ENCODE data around the gene CCDC170.

DNA sequence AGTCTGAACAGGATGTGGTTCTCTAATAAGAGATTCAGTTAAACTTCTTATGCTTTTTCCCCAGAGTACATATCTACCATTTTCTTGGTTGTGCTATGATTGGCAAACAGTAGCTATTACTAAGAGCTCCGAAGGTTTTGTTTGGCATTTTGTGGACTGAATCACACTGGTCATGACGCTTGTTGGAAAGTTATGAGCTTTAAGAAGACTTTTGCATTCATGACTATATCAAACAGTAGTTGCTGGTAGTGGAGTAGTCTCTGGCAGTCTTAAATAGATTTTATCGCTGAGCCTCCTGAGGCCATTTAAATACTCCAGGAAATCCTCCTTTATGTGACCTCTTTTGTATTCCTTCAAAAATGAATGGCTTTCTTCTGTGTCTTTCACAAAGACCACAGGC, 40.8 kb downstream of the CCDC170 start:
- TF ChIP-seq SUZ12 (IDR thresholded peaks at IDR 0.05; ENCODE audit: extremely low read depth, insufficient read depth, insufficient read length) (no peak), YY1 (IDR thresholded peaks at IDR 0.05; ENCODE audit: insufficient read depth, insufficient read length) (no peak)

All from NT2/D1 (cell line).